ENCODE data around the gene IL36G. TPM values are rescaled to one million over a fixed set of nuclear protein-coding genes. Genes with fewer than 3 reads are reported as not detected.
"Not testable (repeated sequence)": the region's sequence is repeated elsewhere in the genome, so short reads cannot be mapped to it uniquely, and the experiment has no call there.

IL36G gene
- not detected for total RNA-seq
- polyA plus RNA-seq, result not detected
- long read RNA-seq, donor 1, result 0 reads
- long read RNA-seq, donor 2, result 0 reads
- long read RNA-seq, donor 3, result 0 reads

DNA sequence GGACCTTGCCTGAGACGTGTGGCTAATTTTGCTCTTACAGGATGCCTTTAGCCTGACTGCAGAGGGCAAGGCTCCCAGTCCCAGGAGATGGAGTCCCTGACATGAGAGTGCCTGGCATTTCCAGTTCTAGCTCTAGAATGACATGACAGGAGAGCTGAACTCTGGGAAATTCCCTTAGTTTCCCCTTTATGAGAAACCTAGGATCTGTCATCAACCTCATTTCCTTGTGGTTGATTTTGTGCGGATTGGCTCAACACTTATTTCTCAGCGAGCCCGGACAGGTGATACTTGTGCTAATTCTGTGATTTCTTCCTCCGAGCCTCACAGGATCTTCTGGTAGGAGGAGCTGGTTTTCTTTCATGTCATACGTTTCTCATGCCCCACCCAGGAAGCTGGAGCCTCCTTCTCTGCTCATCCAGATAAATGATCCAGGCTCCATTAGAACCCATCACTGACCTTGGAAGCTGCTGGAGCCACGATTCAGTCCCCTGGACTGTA, at the start of gene IL36G:
IL36G (plus strand) TSS at position 448 of the 498 bp plus-strand sequence. CDS start 633 bp downstream, outside the sequence.
- H3K36me3 ChIP-seq, result no peaks in the 10 kb centered on the region
- H3K4me3 ChIP-seq, result no peak within 1 kb of the TSS
- WGBS, 4 donors, result 63 to 86% (median 71%) methylated on average over 7 of the region's 7 CpGs
- H3K27ac ChIP-seq, result no peak within 1 kb of the TSS
- ATAC-seq (no peak), DNase-seq (no peak)
- peaks cover 0 to 27% (median 4%) of the 10 kb centered on the region in 9 donors for H3K27me3 ChIP-seq
- TF ChIP-seq POLR2A (IDR thresholded peaks at IDR 0.05), result no peak
- TF ChIP-seq, protein P1, sequence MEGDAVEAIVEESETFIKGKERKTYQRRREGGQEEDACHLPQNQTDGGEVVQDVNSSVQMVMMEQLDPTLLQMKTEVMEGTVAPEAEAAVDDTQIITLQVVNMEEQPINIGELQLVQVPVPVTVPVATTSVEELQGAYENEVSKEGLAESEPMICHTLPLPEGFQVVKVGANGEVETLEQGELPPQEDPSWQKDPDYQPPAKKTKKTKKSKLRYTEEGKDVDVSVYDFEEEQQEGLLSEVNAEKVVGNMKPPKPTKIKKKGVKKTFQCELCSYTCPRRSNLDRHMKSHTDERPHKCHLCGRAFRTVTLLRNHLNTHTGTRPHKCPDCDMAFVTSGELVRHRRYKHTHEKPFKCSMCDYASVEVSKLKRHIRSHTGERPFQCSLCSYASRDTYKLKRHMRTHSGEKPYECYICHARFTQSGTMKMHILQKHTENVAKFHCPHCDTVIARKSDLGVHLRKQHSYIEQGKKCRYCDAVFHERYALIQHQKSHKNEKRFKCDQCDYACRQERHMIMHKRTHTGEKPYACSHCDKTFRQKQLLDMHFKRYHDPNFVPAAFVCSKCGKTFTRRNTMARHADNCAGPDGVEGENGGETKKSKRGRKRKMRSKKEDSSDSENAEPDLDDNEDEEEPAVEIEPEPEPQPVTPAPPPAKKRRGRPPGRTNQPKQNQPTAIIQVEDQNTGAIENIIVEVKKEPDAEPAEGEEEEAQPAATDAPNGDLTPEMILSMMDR (IDR thresholded peaks at IDR 0.05), result no peak
- no peaks in the 10 kb centered on the region for H3K4me1 ChIP-seq
- intact Hi-C loops (cut with DNase I), result no loop called here
- no peaks in the 10 kb centered on the region for H3K9me3 ChIP-seq

DNA sequence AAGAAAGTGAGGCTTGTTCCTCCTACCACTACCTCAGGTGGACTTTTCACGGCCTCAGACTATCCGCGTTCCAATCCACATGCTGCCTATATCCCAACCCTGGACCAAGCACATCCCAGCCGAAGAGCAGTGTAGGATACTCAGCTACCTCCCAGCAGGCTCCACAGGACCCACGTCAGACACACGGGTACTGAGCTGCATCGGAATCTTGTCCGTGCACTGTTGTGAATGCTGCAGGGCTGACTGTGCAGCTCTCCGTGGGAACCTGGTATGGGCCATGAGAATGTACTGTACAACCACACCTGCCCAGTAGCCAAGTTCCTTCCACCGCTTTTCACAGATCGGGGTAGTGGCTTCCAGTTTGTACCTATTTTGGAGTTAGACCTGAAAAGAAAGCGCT, 44.5 kb upstream of the IL36G start:
- no peak for ATAC-seq
- Histone ChIP-seq H3K27ac (no peak overlapping the region), H3K4me3 (no peak overlapping the region), H3K9me3 (no peaks in the 10 kb centered on the region), H3K4me1 (no peaks in the 10 kb centered on the region), H3K36me3 (no peaks in the 10 kb centered on the region), H3K27me3 (peaks cover 0 to 7% (median 0%) of the 10 kb centered on the region in 9 donors)
- WGBS, 4 donors, result 90 to 93% (median 92%) methylated on average over 10 to 12 of the region's 12 CpGs
- no peak for DNase-seq
- no peak for TF ChIP-seq POLR2A (IDR thresholded peaks at IDR 0.05)
- TF ChIP-seq, protein P1 (IDR thresholded peaks at IDR 0.05), result no peak
- intact Hi-C loops (cut with DNase I), result no loop called here

DNA sequence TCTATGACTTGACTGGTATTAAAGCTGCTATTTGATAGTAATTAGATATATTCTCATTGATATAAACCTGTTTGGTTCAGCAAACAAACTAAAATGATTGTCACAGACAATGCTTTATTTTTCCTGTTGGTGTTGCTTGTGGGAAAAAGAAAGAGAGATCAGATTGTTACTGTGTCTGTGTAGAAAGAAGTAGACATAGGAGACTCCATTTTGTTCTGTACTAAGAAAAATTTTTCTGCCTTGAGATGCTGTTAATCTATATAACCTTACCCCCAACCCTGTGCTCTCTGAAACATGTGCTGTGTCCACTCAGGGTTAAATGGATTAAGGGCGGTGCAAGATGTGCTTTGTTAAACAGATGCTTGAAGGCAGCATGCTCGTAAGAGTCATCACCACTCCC, 43.7 kb upstream of the IL36G start:
- 21 to 53% (median 42%) methylated on average over 2 of the region's 2 CpGs for WGBS, 4 donors
- H3K27ac ChIP-seq; H3K4me1 ChIP-seq; H3K4me3 ChIP-seq; H3K9me3 ChIP-seq; H3K36me3 ChIP-seq; intact Hi-C loops (cut with DNase I); ATAC-seq; DNase-seq; H3K27me3 ChIP-seq: not testable (repeated sequence)

DNA sequence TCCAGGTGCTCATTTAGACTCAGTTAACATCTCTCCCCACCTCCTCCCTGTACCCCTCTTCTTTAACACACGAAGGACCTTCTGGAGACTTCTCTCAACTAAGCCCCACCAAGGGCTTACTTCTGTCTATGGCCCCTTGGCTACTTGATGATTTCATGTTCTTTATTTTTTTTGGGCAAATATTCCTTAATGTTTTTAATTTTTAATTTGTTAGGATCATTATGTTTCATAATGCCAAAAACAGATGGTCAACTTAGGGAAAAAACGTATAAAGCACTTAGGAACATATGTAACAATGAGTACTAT, 40.9 kb upstream of the IL36G start:
- H3K27me3 ChIP-seq, result peaks cover 0 to 5% (median 0%) of the 10 kb centered on the region in 9 donors
- no peaks in the 10 kb centered on the region for H3K9me3 ChIP-seq
- no peaks in the 10 kb centered on the region for H3K4me1 ChIP-seq
- ATAC-seq, result no peak
- DNase-seq, result no peak
- no peak overlapping the region for H3K4me3 ChIP-seq
- H3K36me3 ChIP-seq, result no peaks in the 10 kb centered on the region
- TF ChIP-seq POLR2A (IDR thresholded peaks at IDR 0.05), result no peak
- TF ChIP-seq, protein P1 (IDR thresholded peaks at IDR 0.05), result no peak
- 70 to 82% (median 78%) methylated on average over 2 of the region's 2 CpGs for WGBS, 4 donors
- intact Hi-C loops (cut with DNase I), result no loop called here
- H3K27ac ChIP-seq, result no peak overlapping the region

DNA sequence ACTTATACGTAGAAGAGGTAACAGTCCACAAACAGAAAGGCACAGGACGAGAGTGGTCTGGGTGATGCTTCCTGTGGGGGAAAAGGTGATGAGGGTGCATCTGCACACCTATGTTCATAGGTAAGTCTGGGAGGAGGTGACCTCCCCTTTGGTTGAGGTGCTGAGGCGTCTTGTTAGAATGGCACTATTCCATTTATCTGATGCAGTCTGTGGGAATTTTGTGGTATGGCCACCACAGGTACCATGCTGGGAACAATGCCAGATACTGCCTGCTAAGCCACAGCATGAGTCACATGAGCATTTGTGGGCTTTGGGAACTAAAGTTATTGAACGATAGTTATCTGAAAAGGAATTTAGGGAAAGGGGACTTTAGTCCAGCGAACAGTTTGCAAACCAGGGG, 38.9 kb upstream of the IL36G start:
- WGBS, 4 donors, result 77 to 89% (median 81%) methylated on average over 5 of the region's 5 CpGs
- DNase-seq, result no peak
- Histone ChIP-seq H3K4me3 (no peak overlapping the region), H3K27me3 (peaks cover 0 to 5% (median 0%) of the 10 kb centered on the region in 9 donors), H3K4me1 (no peaks in the 10 kb centered on the region), H3K9me3 (no peaks in the 10 kb centered on the region), H3K36me3 (no peaks in the 10 kb centered on the region), H3K27ac (no peak overlapping the region)
- intact Hi-C loops (cut with DNase I), result no loop called here
- TF ChIP-seq, protein P1 (IDR thresholded peaks at IDR 0.05), result no peak
- TF ChIP-seq POLR2A (IDR thresholded peaks at IDR 0.05), result no peak
- no peak for ATAC-seq
